Right kidney (tissue), 1 donor: ENCODE measurements around the gene ZNF532.

Source experiments
- DNase-seq: peaks from one replicate; pipeline ENCODE4 v3.0.0-alpha.2; 2016

Gene ZNF532

GRCh38 chr18:58979615-58980014, 114.9 kb downstream of the ZNF532 start:
- no peak for DNase-seq

- DNase-seq = no peak
Measured at GRCh38 chr18:58980991-58981390, 116.3 kb downstream of the ZNF532 start.

DNA sequence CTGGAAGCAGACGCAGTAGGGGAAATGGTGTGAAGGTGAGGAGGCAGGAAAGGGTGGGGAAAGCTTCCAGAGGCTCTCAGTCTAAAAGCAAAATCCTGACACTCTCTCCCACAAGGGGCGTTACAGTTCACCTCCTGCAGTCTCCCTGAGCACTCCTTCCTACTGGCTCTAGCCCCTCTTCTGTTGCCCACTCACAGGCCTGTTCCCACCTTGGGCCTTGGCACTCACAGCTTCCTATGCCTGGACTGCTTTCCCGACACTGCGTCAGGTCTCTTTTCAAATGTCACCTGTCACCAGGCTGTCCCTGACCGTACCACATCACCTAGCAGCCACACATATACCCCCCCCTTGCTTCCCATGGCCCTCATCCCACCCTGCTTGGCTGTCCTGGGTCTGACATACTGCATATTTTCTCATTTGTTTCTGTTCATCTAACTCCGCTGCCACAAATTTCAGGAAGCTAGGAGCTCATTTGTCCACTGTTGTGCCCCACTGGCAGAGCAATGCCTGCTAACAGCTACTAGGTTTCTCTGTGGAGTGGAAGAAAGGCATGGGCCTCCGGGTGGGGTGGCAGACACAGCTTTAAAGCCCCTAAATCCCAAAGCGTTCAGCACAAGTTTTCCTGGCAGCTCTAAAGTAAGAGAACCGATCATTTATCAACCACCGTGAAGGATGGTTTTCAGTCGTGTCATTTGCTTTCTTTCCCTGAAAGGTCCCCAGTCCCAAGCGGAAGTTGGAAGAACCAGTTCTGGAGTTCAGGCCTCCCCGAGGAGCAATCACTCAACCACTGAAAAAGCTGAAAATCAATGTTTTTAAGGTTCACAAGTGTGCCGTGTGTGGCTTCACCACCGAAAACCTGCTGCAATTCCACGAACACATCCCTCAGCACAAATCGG, 118.8 kb downstream of the ZNF532 start:
- DNase-seq = no peak

DNA sequence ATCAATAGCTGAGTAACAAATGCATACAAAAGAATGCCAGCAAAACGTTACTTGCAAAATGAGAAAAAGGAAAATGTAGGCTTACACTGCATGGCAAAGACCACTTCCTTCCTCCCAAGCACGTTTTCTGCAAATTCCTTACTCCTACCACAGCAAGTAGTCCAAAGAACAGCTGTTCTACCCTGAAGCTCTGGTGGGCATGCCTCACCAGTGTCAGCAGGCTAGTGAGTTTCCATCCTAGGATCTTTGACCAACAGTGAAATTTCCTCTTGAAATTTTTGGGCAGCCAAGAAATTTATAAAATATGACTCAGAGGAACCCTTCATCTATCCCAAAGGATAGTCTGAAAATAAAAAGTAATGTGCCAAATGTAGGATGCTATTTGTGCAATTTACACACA, 123.9 kb downstream of the ZNF532 start:
- no peak for DNase-seq

DNA sequence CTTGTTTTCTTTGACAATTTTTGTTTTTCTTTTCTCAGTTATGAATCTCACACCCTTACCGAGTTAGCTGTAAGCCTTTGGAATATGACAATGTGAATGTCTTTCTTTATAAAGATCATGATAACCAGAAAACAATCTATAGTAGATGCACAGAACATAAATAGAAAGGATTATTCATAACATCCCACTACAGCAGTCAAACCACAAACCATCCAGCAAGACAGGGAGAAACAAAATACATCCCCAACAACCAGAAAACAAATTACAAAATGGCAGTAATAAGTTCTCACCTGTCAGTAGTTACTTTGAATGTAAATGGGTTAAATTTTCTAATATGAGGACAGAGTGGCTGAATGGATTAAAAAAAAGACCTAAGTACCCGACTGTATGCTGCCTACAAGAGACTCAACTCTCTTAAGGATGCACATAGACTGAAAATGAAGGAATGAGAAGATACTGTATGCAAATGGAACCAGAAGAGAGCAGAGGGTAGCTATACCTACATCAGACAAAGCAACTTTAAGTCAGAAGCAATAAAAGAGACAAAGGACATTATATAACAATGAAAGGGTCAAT, 124.6 kb downstream of the ZNF532 start:
- no peak for DNase-seq

DNA sequence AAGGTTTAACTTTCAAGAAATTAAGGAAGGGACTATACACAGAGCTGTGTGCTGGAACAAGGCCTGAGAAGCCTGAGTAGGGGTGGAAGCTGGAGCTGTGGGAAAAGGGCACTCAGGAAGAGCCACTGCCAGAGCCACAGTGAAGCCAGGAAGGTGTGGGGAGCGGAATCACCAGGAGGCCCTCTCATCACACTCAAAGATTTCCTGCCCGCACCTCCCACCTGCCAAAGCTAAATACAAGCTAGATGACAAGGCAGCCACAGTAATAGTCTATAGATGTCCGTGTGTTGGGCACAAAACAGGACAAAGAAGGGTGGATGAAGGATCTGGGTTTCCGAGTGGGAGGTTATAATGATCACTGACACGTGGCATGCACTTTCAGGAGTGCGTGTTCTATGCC, 126.0 kb downstream of the ZNF532 start:
- DNase-seq = no peak

DNA sequence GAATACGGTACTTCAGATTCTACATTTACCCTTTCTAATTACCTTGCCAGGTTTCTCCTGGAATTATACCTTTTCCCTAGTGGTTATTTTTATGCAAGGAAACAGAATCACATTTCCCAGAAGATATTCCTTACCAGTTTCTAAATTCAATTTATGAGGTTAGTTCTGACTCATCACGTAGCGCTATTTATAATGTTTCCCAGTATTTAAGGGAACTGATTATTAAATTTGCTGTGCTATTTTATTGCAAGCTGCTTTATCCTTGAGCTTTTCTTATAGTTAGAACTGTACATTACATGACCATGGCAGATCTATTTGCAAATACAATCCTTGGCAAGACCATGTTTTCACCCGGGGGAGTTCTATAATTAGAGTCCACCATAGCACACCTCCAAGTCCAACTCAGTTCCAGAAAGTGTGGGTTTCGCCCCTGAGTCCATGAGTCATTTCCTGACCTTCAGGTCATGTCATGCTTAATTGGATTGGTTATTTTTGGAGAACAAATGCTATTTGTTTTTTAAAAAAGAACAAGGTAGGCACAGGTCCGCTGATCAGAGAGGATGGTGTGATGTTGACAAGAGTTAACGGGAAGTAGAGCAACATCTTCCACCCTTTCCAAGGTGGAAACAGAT, 126.6 kb downstream of the ZNF532 start:
- no peak for DNase-seq

DNA sequence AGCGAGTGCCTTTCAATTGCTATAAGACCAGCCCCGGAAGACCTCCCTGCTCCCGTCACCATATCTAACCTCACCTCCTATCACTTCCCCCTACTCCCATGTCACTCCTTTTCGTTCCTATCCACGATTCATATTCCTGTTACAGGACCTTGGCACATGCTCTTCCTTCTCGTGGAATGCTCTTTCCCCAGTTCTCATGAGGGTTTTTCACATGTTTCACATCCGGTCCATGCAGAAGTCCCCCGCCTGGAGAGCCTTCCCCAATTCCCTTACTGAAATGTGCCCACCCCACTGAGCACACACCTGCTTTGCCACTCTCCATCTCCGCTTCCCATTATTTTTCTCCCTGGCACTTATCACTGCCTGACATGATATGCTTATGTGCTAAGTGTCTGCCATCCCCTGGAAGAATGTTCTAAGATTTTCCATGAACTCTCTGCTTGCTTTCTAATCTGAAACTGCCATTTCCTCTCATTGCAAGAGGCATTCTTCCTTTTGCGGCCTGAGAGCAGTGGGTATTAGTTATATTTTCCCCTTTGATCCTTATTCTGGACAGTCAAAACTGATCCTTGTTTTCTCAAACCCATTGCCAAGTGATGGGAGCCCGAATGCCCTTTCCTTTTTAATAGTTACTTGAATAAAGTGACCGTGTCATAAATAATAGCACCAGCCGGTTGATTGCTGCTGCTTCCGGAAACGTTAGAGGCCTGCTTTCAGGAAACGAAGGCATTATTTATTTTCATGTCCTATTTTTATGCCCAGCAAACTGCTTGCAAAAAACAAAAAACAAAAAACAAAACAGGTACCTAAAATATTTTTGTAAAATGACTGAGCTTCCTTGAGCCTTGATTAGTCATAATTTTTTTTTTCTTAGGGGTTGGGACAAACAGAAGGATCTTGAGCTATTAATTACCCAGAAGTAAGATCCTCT, 127.9 kb downstream of the ZNF532 start:
- DNase-seq = no peak

- no peak for DNase-seq
Measured at GRCh38 chr18:58993260-58993659, 128.6 kb downstream of the ZNF532 start.

- DNase-seq = no peak
Measured at GRCh38 chr18:58995663-58996062, 131.0 kb downstream of the ZNF532 start.

DNA sequence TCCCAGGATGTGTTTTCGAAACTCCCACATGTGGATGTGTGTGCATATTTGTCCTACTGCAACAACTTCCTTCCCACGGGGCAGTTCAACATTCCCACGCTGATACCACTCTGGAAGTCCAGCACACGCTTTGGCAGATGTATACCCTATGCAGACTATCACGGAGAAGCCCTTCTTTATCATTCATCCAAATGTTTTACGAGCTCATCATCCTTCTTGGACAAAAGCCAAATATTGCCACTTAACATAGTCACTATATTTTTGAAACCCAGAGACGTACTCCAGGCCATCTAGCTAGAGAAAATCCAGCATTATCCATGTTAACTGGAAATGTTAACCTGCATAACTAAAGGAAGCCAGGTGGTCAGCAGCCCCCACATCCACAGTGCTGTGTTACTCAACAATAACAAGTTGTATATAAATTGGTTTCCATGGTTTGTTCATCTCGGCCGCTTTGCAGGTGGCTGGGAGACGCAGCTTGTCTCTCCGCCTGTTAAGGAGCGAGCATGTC, 131.5 kb downstream of the ZNF532 start:
- DNase-seq = no peak

DNA sequence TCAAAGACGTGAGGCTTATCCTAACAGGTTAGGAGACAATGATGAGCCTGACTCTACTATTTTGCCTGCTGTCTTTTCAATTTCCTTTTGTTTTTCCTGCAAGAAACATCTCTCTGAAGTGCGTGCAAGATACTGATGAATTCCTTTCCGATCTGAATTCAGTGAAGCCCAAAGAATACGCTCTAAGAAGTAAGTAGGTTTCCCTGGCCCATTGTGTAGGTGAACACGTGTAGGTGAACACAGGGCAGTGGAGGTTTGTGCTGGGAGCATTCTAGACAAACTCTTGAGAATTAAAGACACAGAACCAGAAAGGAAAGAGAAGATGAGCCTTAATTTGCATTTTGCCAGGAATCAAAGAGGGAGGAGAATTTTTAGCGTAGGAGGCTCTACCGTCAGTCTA, 132.0 kb downstream of the ZNF532 start:
- no peak for DNase-seq

- DNase-seq = no peak
Measured at GRCh38 chr18:58997811-58998337, 133.2 kb downstream of the ZNF532 start.

- DNase-seq = no peak
Measured at GRCh38 chr18:58998401-58999203, 133.9 kb downstream of the ZNF532 start.

DNA sequence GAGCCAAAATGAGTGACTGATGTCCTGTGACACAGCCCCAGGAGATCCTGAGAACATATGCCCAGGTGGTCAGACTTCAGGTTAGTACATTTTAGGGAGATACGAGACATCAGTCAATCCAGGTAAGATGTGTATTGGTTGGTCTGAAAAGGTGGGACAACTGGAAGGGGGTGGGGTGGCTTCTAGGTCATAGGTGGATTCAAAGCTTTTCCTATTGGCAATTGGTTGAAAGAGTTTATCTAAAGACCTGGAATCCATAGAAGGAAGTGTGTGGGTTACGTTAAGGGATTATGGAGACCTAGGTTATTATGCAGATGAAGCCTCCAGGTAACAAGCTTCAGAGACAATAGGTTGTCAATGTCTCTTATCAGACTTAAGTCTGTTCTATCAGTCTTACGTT, 136.5 kb downstream of the ZNF532 start:
- no peak for DNase-seq

DNA sequence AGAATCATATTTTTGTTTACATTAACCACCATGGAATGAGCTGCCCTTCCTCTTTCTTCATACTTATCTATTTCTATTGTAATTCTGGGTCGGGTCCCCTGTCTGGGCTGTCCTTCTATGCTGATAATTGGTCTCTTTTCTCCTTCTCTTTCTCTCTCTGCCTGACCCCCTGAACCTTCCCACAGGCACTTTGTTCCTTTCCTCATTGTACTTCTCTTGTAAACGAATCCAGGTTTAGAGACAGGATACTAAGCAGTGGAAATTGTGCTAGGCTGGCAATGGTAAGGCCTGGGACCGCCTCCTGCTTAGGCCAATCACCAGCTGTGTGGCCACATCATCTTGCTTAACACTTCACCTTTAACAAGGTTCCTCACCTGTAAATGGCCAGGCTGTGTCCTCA, 137.0 kb downstream of the ZNF532 start:
- DNase-seq = no peak

DNA sequence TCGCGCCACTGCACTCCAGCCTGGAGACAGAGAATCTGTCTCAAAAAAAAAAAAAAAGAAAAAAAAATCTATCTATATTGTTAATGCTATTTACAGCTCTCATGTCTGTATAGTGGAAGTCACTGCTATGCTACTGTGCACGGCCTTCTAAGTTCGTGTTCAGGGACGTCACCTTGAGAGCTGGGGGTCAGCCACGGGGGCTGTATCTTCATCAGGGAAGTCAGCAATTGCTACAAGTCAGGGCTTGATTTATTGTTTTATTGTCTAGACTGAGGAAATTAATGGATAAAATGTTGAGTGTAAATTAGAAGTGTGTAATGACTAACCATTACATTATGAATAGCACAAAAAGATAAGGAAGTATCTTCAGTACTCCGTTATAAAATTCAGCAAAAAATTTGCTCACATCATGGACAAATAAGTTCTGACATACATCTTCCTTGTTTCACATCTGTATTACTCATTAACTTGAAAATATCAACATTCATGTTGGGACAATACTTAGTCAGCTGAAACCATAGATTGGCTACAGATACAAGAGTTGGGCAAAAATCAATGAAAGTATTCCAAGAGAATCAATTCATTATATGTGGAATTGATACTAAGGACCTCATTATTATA, 138.4 kb downstream of the ZNF532 start:
- no peak for DNase-seq

DNA sequence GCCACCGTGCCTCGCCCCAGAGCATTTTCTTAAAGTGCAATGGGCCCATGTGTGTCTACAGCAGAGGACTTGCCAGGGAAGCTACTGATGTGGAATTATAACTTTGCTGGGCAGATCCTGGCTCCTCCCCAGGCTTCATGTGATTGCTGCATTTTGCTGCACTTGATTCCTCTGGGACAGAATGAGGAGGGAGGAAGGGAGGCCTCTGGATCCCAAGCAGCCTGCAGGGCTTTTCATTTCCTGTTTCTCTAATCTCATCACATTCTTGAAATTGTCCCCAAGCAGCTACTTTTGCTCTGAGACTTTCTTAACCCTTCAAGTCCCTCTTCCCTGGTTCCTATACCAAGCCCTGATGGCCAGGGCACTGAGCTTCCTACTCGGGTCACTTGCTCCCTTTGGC, 140.6 kb downstream of the ZNF532 start:
- no peak for DNase-seq

GRCh38 chr18:59006461-59007067, 141.9 kb downstream of the ZNF532 start:
- DNase-seq = no peak

- no peak for DNase-seq
Measured at GRCh38 chr18:59008302-59008974, 143.8 kb downstream of the ZNF532 start.
